KMS-11 (cell line): ENCODE data around the gene ALOX5.

Experiments
- H2AFZ ChIP-seq: fragments of 200-600 bp; sonication (generic); 2 replicates; pipeline ENCODE4 v1.6.1; 2016; ENCODE audit warnings: antibody characterized with exemption, mixed run types, low read depth
- H3K27ac ChIP-seq: fragments of 200-600 bp; sonication (generic); 2 replicates; pipeline ENCODE4 v1.6.1; 2016; ENCODE audit warnings: mild to moderate bottlenecking, mixed run types
- H3K27me3 ChIP-seq: fragments of 200-600 bp; sonication (generic); 2 replicates; pipeline ENCODE4 v1.6.1; 2017; ENCODE audit warnings: mild to moderate bottlenecking, low read depth, mixed run types, moderate library complexity; ENCODE audit not compliant: insufficient read depth
- H3K36me3 ChIP-seq: fragments of 200-600 bp; sonication (generic); 2 replicates; pipeline ENCODE4 v1.6.1; 2017; ENCODE audit warnings: mild to moderate bottlenecking, mixed run types; ENCODE audit not compliant: insufficient read depth
- H3K4me1 ChIP-seq: fragments of 200-600 bp; sonication (generic); 2 replicates; pipeline ENCODE4 v1.6.1; 2016; ENCODE audit warnings: mild to moderate bottlenecking, low read depth, mixed run types; ENCODE audit not compliant: poor library complexity, severe bottlenecking
- H3K4me2 ChIP-seq: fragments of 200-600 bp; sonication (generic); 2 replicates; pipeline ENCODE4 v1.7.0; 2016; ENCODE audit warnings: mild to moderate bottlenecking, mixed run types
- H3K4me3 ChIP-seq: fragments of 200-600 bp; sonication (generic); IDR thresholded peaks from 2 replicates; pipeline ENCODE4 v1.6.1; 2017; ENCODE audit warnings: low read depth, low read length, mixed read lengths; ENCODE audit not compliant: insufficient read depth
- H3K79me2 ChIP-seq: fragments of 200-600 bp; sonication (generic); 2 replicates; pipeline ENCODE4 v1.6.1; 2016; ENCODE audit warnings: low read depth, mixed run types; ENCODE audit not compliant: insufficient read depth
- H3K9ac ChIP-seq: fragments of 200-600 bp; sonication (generic); 2 replicates; pipeline ENCODE4 v1.6.1; 2016; ENCODE audit warnings: mild to moderate bottlenecking, mixed run types
- H4K20me1 ChIP-seq: fragments of 200-600 bp; sonication (generic); 2 replicates; pipeline ENCODE4 v1.6.1; 2016; ENCODE audit warnings: mild to moderate bottlenecking, mixed run types; ENCODE audit not compliant: insufficient read depth
- TF ChIP-seq, protein P1 (sequence below): fragments of 200-600 bp; sonication (generic); conservative IDR thresholded peaks from 2 replicates; pipeline ENCODE4 v1.6.1; 2017; ENCODE audit warnings: low read depth, mild to moderate bottlenecking, antibody characterized with exemption, low read length, moderate library complexity, mixed read lengths

Gene ALOX5

DNA sequence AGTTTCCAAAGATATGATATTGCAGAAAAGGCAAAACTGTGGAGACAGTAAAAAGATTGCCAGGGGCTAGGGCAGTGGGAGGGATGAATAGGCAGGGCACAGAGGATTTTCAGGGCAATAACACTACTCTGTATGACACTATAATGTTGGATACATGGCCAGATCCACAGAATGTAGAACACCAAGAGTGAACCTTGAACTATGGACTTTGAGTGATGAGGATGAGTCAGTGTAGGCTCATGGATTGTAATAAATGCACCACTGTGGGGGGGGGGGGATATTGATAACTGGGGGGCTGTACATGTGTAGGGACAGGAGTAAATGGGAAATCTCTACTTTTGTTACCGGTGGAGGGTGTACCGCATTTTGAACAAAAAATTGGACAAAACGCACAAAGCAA, 77.4 kb downstream of the ALOX5 start:
- Histone ChIP-seq H3K27ac (no peak overlapping the region), H3K4me2 (no peak overlapping the region), H2AFZ (no peak overlapping the region), H3K4me3 (no peak overlapping the region), H3K9ac (no peak overlapping the region), H3K36me3 (no peaks in the 10 kb centered on the region), H3K27me3 (no peaks in the 10 kb centered on the region), H4K20me1 (no peaks in the 10 kb centered on the region), H3K4me1 (peaks cover 16% of the 10 kb centered on the region), H3K79me2 (no peaks in the 10 kb centered on the region)
- TF ChIP-seq, protein P1, sequence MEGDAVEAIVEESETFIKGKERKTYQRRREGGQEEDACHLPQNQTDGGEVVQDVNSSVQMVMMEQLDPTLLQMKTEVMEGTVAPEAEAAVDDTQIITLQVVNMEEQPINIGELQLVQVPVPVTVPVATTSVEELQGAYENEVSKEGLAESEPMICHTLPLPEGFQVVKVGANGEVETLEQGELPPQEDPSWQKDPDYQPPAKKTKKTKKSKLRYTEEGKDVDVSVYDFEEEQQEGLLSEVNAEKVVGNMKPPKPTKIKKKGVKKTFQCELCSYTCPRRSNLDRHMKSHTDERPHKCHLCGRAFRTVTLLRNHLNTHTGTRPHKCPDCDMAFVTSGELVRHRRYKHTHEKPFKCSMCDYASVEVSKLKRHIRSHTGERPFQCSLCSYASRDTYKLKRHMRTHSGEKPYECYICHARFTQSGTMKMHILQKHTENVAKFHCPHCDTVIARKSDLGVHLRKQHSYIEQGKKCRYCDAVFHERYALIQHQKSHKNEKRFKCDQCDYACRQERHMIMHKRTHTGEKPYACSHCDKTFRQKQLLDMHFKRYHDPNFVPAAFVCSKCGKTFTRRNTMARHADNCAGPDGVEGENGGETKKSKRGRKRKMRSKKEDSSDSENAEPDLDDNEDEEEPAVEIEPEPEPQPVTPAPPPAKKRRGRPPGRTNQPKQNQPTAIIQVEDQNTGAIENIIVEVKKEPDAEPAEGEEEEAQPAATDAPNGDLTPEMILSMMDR: no peak

DNA sequence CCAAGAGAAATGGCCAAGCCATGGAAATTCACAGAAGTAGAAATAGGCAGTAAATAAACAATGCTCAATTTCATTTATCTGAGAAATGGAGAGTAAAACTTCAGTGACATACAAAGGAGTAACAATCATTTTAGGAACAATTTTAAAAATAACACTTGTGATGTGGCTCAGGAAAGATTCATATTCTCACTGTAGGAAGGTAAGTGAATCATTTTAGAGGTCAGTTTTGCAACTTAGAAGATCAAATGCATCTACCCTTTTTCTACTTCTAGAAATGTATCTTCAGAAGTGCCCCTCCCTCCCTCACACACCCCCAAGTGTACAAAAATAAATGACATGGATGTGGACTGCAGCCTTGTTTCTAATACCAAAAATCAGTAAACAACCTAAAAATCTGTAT, 78.3 kb downstream of the ALOX5 start:
- TF ChIP-seq, protein P1: no peak
- no peaks in the 10 kb centered on the region for H3K36me3 ChIP-seq
- H3K4me3 ChIP-seq: no peak overlapping the region
- H3K27ac ChIP-seq: no peak overlapping the region
- no peak overlapping the region for H3K9ac ChIP-seq
- H4K20me1 ChIP-seq: no peaks in the 10 kb centered on the region
- no peaks in the 10 kb centered on the region for H3K27me3 ChIP-seq
- H3K4me2 ChIP-seq: no peak overlapping the region
- no peak overlapping the region for H2AFZ ChIP-seq
- no peaks in the 10 kb centered on the region for H3K79me2 ChIP-seq
- peaks cover 16% of the 10 kb centered on the region for H3K4me1 ChIP-seq

- Histone ChIP-seq H3K4me1 (peaks cover 16% of the 10 kb centered on the region), H3K27me3 (no peaks in the 10 kb centered on the region), H2AFZ (no peak overlapping the region), H3K27ac (no peak overlapping the region), H3K4me2 (no peak overlapping the region), H4K20me1 (no peaks in the 10 kb centered on the region), H3K79me2 (no peaks in the 10 kb centered on the region), H3K4me3 (no peak overlapping the region), H3K36me3 (no peaks in the 10 kb centered on the region), H3K9ac (no peak overlapping the region)
- TF ChIP-seq, protein P1: no peak
Observed at GRCh38 chr10:45452743-45453452, 78.9 kb downstream of the ALOX5 start.

DNA sequence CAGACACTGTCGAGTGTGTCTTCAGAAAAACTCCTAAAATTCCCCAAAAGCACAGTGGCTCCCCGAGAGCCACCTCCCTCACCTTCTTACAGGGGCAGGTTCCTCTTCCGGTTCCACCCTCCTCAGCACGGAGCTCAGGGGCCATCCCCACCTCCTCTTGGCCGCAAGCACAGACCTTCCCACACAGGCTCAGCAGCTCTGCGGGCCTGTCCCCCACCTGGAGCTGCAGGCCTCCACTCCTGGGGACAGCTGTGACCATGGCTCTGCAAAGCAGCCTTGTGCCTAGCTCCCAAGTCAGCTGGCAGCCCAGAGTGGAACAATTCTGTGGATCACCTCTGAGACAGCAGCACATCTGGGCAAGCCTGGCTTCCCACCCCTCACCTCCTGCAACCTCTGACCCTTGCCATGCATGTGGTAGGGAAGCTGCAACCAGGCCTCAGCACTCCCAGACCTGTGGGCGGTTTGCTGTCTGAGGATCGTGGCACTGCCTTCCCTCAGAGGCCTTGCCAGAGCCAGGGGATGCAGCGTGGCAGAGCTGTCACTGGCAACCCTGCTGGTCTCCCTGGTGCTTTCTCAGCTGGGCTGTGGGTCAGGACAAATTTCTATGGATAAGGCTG, 79.7 kb downstream of the ALOX5 start:
- Histone ChIP-seq H3K4me2 (no peak overlapping the region), H2AFZ (no peak overlapping the region), H3K27ac (no peak overlapping the region), H3K79me2 (no peaks in the 10 kb centered on the region), H4K20me1 (no peaks in the 10 kb centered on the region), H3K9ac (no peak overlapping the region), H3K36me3 (no peaks in the 10 kb centered on the region), H3K27me3 (no peaks in the 10 kb centered on the region), H3K4me3 (no peak overlapping the region), H3K4me1 (peaks cover 16% of the 10 kb centered on the region)
- TF ChIP-seq, protein P1: no peak
